ENCODE results near the gene SELPLG.
"Not testable (repeated sequence)": the region's sequence is repeated elsewhere in the genome, so short reads cannot be mapped to it uniquely, and the experiment has no call there.

The SELPLG gene

GRCh38 chr12:108602976-108603704 is 30.6 kb downstream of the SELPLG start:
- no peak for DNase-seq

- no peak for DNase-seq
Observed at GRCh38 chr12:108602209-108602705, 31.4 kb downstream of the SELPLG start.

GRCh38 chr12:108600702-108601007 is 33.0 kb downstream of the SELPLG start:
- DNase-seq: no peak

DNA sequence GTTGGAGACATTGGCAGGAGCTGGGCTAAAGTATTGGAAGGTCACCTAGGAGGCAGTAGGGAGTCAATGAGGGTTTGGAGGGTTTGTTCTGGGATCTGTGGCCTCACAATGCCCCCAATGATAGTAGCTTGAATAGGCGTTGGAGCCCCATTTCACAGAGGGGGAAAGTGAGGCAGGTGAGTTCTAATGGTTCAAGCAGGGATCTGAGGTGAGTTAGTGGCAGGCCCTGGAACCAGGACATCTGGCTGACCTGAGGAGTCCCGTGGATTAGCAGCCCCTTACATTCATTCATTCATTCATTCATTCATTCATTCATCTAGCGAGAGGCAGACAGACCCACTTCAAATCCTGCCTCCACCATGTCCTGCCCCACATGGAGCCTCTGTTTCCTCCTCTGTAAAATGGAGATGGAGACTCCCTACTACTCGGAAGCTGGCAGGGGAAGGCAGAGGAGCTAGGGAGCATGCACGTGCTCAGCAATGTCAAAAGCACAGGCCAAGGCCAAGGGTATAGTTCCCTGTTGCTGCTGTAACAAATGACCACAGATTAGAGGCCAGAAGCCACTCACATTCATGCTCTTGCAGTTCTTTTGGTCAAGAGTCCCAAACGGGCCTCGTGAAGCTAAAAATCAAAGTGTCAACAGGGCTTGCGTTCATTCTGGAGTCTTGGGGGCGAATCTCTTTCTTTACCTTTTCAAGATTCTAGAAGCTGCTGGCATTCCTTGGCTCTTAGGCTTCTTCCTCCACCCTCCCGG is 33.6 kb downstream of the SELPLG start:
- no peak for DNase-seq

- DNase-seq: no peak
Observed at GRCh38 chr12:108599541-108599940, 34.2 kb downstream of the SELPLG start.

GRCh38 chr12:108598553-108599250 is 35.0 kb downstream of the SELPLG start:
- no peak for DNase-seq

DNA sequence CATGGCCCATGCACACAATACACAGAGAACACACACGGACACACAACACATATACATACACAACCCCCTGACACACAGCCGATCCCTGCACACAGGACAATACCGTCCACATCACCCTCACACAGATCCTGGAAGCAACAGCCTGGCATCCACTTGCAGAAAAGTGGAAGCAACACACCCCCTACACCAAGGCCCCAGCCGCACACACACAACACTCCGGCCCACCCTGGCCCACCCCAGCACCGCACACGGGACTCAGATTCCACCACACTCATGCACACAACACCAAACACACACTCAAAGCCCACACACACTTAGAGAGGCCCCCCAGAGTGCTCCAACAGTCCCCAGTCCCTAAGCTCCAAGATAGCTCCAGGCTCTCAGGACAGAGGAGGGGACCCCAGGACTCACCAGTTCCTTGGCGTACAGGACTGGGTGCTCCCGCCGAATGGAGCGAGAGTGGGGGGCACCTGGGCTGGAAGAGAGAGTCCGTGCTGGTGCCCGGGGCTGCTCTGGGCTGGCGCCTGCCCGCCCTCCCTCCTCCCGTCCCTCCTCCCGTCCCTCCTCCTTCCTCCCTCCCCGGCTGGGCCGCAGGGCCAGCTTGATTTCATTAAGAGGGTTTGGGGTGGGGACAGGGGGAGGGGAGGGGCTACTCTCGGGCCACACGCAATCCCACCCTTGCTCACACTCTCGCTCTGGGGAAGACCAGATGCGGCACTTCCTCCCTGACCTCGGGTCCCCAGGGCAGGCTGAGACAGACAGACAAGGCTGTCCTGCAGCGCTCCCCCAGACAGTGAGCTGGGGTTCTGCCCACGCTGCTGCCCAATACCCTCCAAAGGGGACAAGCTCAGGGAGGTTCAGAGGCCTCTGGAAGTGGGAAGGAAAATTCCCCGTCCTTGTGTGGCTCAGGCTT is 35.9 kb downstream of the SELPLG start, which contains the start of gene TMEM119:
Gene TMEM119, minus strand, starts transcription at position 526 of the 913 bp plus-strand sequence. CDS start 5,701 bp downstream, outside the sequence.
- DNase-seq: no peak

- DNase-seq: no peak
Observed at GRCh38 chr12:108596854-108597558, 36.7 kb downstream of the SELPLG start.

GRCh38 chr12:108595711-108596647 is 37.7 kb downstream of the SELPLG start:
- DNase-seq: no peak

DNA sequence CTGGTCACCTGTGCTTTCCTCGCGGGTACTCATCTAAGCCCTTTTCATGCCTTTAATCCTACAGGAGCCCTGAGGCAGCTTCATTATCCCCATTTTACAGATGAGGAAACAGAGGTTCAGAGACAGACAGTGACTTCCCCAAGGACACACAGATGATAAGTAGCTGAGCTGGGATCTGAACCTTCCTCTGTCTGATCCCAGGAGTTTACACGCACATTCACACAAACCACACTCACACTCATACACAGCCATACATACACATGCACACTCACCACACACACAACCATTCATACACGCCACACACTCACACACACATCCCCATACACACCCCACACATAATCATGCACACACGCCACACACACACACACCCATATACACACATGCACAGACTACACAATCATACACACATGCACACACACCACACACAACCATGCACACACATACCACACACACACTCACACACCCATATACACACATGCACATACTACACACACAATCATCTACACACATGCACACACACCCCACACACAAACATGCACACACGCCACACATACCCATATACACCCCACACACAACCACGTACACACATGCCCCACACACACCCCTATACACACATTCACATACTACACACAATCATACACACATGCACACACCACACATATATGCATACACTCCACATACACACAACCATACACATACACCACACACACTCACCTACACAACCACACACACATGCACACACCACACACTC is 38.6 kb downstream of the SELPLG start:
- DNase-seq: no peak

DNA sequence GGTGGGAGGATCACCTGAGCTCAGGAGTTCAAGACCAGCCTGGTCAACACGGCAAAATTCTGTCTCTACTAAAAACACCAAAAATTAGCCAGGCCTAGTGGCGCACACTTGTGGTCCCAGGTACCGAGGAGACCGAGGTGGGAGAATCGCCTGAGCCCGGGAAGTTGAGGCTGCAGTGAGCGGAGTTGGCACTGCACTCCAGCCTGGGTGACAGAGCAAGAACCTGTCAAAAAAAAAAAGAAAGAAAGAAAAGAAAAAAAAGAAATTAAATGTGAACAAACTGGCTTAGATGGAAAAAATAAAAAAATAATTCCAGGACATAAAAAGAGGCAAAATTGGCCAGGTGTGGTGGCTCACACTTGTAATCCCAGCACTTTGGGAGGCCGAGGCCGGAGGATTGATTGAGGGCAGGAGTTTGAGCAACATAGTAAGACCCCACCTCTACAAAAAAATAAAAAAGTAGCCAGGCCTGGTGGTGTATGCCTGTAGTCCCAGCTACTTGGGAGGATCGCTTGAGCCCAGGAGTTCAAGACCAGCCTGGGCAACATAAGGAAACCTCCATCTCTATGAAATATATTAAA is 39.3 kb downstream of the SELPLG start:
- no peak for DNase-seq

GRCh38 chr12:108592033-108592909 is 41.4 kb downstream of the SELPLG start:
- no peak for DNase-seq

DNA sequence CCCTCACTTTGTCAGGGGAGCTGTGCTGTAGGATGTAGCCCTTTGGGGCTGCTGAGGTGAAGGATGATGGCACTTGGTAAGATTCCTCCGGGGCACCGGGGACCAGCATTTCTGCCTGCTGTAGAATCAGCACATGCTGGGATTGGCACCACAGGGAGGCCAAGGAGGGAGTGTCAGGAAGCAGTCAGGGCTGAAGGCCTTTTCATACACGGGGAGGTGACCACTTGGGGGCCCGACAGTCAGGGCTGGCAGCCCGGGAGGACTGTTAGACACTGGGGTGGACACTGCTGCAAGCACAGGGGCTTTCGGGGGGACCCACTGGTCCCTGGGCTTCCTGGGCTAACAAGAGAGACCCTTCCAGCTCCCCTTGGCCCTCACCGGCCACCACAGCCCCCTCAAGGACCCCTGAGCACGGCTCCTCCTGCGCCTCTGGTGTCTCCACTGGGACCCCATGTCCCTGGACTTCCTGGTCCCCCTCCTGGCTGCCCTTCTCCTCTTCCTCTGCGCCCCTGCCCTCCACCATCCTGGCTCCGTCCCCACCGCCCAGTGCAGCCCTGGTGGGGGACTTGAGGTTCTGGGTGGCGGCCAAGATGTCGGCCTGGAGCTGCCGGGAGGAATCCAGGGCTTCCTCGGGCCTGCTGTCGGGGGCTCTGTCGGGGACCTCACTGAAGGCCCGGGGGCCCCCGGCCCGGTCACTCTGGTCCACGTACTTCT is 42.3 kb downstream of the SELPLG start:
- no peak for DNase-seq

GRCh38 chr12:108590463-108590862 is 43.2 kb downstream of the SELPLG start:
- not testable (repeated sequence) for DNase-seq

DNA sequence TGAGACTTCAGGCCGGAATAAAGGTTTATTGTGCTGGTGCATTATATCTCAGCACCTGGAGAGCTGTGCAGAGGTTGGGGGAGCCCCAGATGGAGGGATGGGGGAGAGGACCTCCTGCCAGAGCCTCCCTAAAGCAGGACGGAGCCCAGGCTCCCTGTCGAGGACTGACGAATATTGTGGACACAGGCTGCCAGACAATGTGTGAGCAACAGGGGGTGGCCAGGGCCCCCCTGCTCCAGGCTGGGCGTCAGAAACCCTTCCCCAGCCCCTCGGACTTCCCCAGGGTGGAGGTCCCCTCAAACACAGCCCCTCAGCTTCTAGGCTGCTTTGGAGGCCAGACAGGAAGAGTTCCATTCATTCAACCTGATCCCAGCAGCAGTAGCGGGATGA is 43.9 kb downstream of the SELPLG start:
- DNase-seq: no peak

- DNase-seq: peak; percentile 48
Observed at GRCh38 chr12:108589028-108589839, 44.5 kb downstream of the SELPLG start.

- DNase-seq: no peak
Observed at GRCh38 chr12:108587826-108588225, 45.9 kb downstream of the SELPLG start.

Measured in COR-L47 (cell line).